Mesenteric fat pad (tissue), 1 donor: ENCODE measurements around the gene MRPL14. TPM values are rescaled to one million over a fixed set of nuclear protein-coding genes. Genes with fewer than 3 reads are reported as not detected.

Source experiments
- DNase-seq: peaks from one replicate; pipeline ENCODE4 v3.0.0-alpha.2; 2020; ENCODE audit warnings: low spot score
- total RNA-seq: library from RNA; stranded (reverse); fragmentation: NEBNext Ultra II Directional; extraction: Animal tissue kit (Norgen Biotek cat#: 25700); gene quantifications from one replicate; pipeline ENCODE4 v1.2.1, GENCODE V29; 2021
- donor health status: DM: yes; HTN: yes; CAD: no.

Gene MRPL14
- total RNA-seq, 1 donor from 2014 or later = 36.7 TPM

DNA sequence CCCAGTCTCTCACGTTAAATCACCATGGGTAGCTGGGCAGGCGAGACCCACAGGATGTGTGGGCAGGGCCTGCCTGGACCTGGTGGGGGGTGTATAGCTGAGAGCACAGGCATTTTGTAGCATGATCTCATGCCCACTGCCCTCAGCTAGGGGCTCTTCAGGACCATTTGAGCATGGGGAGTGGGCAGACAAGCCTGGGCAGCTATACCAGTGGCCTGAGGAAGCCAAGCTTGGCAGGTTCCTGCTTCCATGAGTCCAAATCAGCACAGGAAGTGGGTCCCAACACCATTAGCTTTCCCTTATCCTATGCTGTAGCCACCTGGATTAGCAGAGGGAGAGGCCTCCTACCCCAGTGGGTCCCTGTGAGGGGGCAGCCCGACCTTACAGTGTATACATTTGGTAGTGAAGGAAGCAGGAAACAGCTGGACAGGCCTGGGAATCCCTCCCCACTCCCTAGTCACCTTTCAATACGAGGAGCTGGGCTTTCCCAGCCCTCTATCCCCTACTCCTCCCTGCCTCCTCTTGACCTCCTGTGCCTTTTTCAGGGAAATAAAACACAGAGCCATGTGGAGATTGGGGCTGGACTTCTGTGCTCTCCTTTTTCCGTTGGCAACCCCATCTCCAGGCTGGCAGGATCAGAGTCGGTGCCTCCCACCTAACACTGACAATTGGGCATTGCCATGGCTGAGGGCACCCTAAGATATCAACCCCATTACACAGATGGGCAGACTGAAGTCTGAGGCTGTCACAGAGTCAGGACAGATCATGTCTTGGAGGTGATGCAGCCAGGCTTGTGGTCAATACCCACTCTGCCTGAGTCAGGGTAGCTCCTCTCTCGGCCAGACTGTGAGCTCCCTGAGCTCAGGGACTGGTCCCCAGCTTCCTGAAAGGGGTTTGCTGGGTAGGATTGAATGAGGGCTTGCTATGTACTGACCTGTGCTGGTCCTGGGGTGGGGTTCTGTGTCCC, 59.8 kb downstream of the MRPL14 start:
- DNase-seq = no peak

DNA sequence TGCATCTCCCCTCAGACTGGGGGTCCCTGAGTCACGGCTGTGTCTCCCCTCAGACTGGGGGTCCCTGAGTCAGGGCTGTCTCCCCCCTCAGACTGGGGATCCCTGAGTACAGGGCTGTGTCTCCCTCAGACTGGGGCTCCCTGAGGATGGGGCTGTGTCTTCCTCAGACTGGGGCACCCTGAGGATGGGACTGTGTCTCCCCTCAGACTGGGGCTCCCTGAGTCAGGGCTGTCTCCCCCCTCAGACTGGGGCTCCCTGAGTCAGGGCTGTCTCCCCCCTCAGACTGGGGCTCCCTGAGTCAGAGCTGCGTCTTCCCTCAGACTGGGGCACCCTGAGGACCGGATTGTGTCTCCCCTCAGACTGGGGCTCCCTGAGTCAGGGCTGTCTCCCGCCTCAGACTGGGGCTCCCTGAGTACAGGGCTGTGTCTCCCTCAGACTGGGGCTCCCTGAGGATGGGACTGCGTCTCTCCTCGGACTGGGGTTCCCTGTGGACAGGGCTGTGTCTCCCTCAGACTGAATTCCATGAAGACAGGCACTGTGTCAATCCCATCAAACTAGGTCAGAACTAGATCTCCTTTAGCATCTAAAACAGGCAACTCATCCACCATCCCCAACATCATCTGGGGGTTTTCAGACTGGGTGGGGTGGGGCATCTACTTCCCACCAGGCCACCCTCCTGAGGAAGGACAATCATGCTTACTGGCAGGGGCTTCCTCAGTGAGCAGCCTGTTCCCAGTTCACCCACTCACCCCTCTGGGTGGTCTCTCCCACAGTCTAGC, 60.7 kb downstream of the MRPL14 start:
- no peak for DNase-seq

DNA sequence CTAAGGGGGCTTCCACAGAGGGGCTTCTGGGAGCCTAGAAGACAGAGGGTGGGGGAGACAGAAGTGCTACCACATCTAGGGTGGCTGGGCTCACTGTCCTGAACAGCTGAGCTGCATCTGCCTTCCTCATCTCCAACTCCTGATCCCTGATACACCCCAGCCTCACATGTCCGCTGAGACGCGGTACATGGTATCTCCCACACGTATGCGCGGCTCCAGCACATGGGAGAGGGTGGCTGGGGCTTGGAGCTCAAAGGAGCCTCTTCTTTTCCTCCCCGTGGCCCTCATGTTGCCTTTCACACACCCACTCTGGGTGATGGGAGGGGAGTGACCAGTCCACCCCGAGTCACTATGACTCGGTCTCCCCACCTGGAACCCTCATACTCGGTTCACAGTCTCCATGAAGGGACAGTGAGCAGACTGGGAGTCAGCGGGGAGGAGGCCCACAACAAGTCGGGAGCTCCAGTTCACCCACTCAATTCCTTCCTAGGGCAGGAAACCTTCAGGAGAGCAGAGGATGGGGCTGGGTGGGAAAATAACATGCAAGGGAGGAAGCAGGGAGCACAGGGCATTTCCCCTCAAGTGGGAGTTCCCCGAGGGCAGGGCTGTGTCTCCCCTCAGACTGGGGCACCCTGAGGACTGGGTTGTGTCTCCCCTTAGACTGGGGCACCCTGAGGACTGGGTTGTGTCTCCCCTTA, 61.7 kb downstream of the MRPL14 start:
- no peak for DNase-seq

DNA sequence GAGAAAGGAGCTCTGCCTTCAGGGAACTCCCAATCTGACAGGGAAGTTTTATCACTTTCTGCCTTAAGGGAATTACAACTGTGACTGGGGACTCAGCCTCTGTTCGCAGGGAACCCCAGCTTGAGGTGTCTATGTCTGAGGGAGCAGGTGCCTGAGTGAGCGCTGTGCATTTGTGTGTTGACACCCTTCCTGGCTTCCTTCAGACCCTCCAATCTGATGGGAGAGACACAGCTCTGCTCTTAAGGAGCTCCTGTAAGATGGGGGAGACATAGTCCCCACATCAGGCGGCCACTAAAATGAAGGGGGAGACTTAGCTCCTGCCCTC, 62.3 kb downstream of the MRPL14 start:
- no peak for DNase-seq

DNA sequence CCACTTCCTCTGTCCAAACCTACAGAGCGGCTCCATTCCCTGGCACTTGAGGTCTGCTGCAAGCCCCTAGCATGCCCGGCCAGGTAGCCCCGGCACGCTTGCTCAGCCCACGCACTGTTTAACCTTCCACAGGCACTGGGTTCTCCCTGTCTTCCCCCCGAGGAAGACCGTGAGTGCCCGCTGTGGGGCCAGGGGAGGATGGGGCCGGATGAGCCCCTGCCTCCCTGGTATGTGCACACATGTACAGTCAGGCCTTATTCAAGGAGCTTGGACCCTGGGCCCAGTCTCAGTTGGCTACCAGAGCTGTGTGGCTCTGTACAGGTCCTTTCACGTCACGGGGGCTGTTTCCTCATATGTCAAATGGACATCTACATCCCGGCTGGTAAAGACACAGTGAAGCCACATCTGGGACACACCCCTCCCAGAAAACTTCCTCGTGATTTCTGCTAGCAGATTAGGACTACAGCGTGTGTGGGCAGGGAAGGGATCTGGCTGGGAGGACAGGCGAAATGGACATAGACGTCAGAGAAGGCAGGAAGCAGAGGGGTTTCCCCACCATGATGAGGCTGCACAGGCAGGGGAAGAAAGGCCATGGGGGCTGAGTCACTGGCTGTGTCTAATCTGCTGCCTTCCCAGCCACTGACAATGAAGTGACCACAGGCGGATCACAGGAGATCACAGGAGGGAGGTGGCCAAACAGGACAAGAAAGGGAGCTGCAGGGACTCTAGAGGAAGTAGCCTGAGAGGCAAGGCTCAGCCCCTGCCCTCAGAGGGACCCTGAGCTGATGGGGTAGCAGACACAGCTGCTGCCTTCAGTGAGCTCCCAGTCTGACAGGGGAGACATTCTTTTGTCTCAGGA, 62.9 kb downstream of the MRPL14 start:
- DNase-seq = no peak

GRCh38 chr6:44063561-44064059, 63.6 kb downstream of the MRPL14 start:
- no peak for DNase-seq

Other genes starting within 250 kb of the MRPL14 start
- gene TMEM63B, start 102 bp upstream of the MRPL14 start, total RNA-seq = 24.3 TPM
- 2.4 TPM for gene CAPN11, start 31.4 kb upstream of the MRPL14 start, total RNA-seq
- 11.6 TPM for gene MYMX, start 89.5 kb upstream of the MRPL14 start, total RNA-seq
- 205 TPM for gene SLC29A1, start 96.1 kb upstream of the MRPL14 start, total RNA-seq
- 630 TPM for gene HSP90AB1, start 119.6 kb upstream of the MRPL14 start, total RNA-seq
- gene SLC35B2, start 130.1 kb upstream of the MRPL14 start, total RNA-seq = 27.4 TPM
- 6.6 TPM for gene NFKBIE, start 138.1 kb upstream of the MRPL14 start, total RNA-seq
- gene TMEM151B, start 143.0 kb upstream of the MRPL14 start, total RNA-seq = not detected
- 8.1 TPM for gene AARS2, start 185.9 kb upstream of the MRPL14 start, total RNA-seq
- not detected for gene SPATS1, start 215.2 kb upstream of the MRPL14 start, total RNA-seq